Keratinocyte (primary cell): ENCODE data around the gene PLD4. TPM values are rescaled to one million over a fixed set of nuclear protein-coding genes. Genes with fewer than 3 reads are reported as not detected.

ENCODE experiments used
- DNase-seq: peaks from one replicate; pipeline ENCODE4 v3.0.0-alpha.2; 2011; ENCODE audit warnings: low read depth, missing footprints, low spot score
- FAIRE-seq: peaks from 2 replicates; lab custom pipeline; 2011; peaks lifted over from hg19 to GRCh38; lab: Jason Lieb, UNC
- H2AFZ ChIP-seq: 2 replicates; pipeline ENCODE4 v1.6.0; 2012; ENCODE audit warnings: low read length, control low read depth, inconsistent platforms; ENCODE audit not compliant: control insufficient read depth
- H3K27ac ChIP-seq: 2 replicates; pipeline ENCODE4 v1.5.1; 2011; ENCODE audit warnings: low read length; ENCODE audit not compliant: control insufficient read depth, insufficient read depth
- H3K27me3 ChIP-seq: 3 replicates; pipeline ENCODE4 v1.6.0; 2011; ENCODE audit warnings: low read length; ENCODE audit not compliant: control insufficient read depth, insufficient read depth; ENCODE audit errors: extremely low read depth
- H3K36me3 ChIP-seq, 2 experiments: 2 replicates in 1 of 2; 3 replicates in 1 of 2; pipeline ENCODE4 v1.5.1; 2011; ENCODE audit warnings: low read length in 2 of 2, mild to moderate bottlenecking in 1 of 2; ENCODE audit not compliant: control insufficient read depth in 2 of 2, insufficient read depth in 2 of 2; ENCODE audit errors: extremely low read depth in 1 of 2
- H3K4me1 ChIP-seq: 3 replicates; pipeline ENCODE4 v1.5.1; 2011; ENCODE audit warnings: low read length; ENCODE audit not compliant: control insufficient read depth, insufficient read depth; ENCODE audit errors: extremely low read depth
- H3K4me2 ChIP-seq: 3 replicates; pipeline ENCODE4 v1.6.0; 2011; ENCODE audit warnings: low read depth, low read length; ENCODE audit not compliant: control insufficient read depth, insufficient read depth; ENCODE audit errors: extremely low read depth
- H3K4me3 ChIP-seq, 3 experiments: fragments of 200-600 bp in 1 of 3; sonication (generic) in 1 of 3; 2 replicates in 2 of 3; 3 replicates in 1 of 3; pipeline ENCODE4 v1.5.1; 2011 to 2016; ENCODE audit warnings: low read length in 3 of 3, mild to moderate bottlenecking in 3 of 3, control low read depth in 2 of 3, inconsistent platforms in 1 of 3, low read depth in 1 of 3, mixed read lengths in 1 of 3, mixed run types in 1 of 3, moderate library complexity in 1 of 3; ENCODE audit not compliant: control insufficient read depth in 2 of 3, insufficient read depth in 2 of 3; ENCODE audit errors: extremely low read depth in 1 of 3
- H3K79me2 ChIP-seq: 2 replicates; pipeline ENCODE4 v1.6.0; 2012; ENCODE audit warnings: low read length; ENCODE audit not compliant: control insufficient read depth, insufficient read depth
- H3K9ac ChIP-seq: 3 replicates; pipeline ENCODE4 v1.6.0; 2011; ENCODE audit warnings: low read length; ENCODE audit not compliant: control insufficient read depth, insufficient read depth; ENCODE audit errors: extremely low read depth
- H3K9me1 ChIP-seq: 3 replicates; pipeline ENCODE4 v1.6.0; 2011; ENCODE audit warnings: low read length; ENCODE audit not compliant: control insufficient read depth, insufficient read depth; ENCODE audit errors: extremely low read depth
- H3K9me3 ChIP-seq: 2 replicates; pipeline ENCODE4 v1.5.1; 2012; ENCODE audit warnings: low read depth, low read length; ENCODE audit not compliant: control insufficient read depth
- H4K20me1 ChIP-seq: 3 replicates; pipeline ENCODE4 v1.6.0; 2011; ENCODE audit warnings: low read length; ENCODE audit not compliant: control insufficient read depth, insufficient read depth; ENCODE audit errors: extremely low read depth
- EZH2 ChIP-seq: IDR thresholded peaks from one replicate; pipeline ENCODE4 v1.6.1; 2012; ENCODE audit warnings: inconsistent platforms, mild to moderate bottlenecking, low read length, moderate library complexity
- dilution Hi-C: fragments of 300-500 bp; cut with MboI; formaldehyde crosslinking; loops from one replicate; pipeline ENCODE4 v1.7.0; 2020; ENCODE audit warnings: low sequenced_read_pairs; ENCODE audit not compliant: extremely low pct_ligation_motif_present
- polyA plus RNA-seq, 5 experiments: library from polyadenylated mRNA; depleted of rRNA in 3 of 5; stranded (reverse) in 3 of 5; stranded (forward) in 1 of 5; unstranded in 1 of 5; fragments of >200 nt; gene quantifications; 1 replicate in 1 of 5; 2 replicates in 3 of 5; 3 replicates in 1 of 5; pipeline versions ENCODE4 v1.2.1 to v1.2.3, GENCODE V29; 2011 to 2012; ENCODE audit warnings: missing spikeins in 2 of 5, low read depth in 1 of 5, low replicate concordance in 1 of 5
- TF ChIP-seq, protein P1 (sequence below), 3 experiments: IDR thresholded peaks in 1 of 3; conservative IDR thresholded peaks in 1 of 3; optimal IDR thresholded peaks in 1 of 3; 2 replicates in 2 of 3; 3 replicates in 1 of 3; pipeline versions ENCODE3 to v1.5.1; 2011; ENCODE audit warnings: low read length in 3 of 3, mild to moderate bottlenecking in 3 of 3, moderate library complexity in 2 of 3, control low read depth in 1 of 3, inconsistent platforms in 1 of 3; ENCODE audit not compliant: insufficient read depth in 2 of 3; ENCODE audit errors: extremely low read depth in 1 of 3

Gene PLD4
- polyA plus RNA-seq, 1 donor (not counting 4 experiments of a cell fraction or from before 2014, with no cell fraction given) = not detected

- H3K4me2 ChIP-seq = no peak overlapping the region
- peaks cover under 1% of the 10 kb centered on the region for H4K20me1 ChIP-seq
- no peak for TF ChIP-seq EZH2
- TF ChIP-seq, protein P1, sequence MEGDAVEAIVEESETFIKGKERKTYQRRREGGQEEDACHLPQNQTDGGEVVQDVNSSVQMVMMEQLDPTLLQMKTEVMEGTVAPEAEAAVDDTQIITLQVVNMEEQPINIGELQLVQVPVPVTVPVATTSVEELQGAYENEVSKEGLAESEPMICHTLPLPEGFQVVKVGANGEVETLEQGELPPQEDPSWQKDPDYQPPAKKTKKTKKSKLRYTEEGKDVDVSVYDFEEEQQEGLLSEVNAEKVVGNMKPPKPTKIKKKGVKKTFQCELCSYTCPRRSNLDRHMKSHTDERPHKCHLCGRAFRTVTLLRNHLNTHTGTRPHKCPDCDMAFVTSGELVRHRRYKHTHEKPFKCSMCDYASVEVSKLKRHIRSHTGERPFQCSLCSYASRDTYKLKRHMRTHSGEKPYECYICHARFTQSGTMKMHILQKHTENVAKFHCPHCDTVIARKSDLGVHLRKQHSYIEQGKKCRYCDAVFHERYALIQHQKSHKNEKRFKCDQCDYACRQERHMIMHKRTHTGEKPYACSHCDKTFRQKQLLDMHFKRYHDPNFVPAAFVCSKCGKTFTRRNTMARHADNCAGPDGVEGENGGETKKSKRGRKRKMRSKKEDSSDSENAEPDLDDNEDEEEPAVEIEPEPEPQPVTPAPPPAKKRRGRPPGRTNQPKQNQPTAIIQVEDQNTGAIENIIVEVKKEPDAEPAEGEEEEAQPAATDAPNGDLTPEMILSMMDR (optimal IDR thresholded peaks at IDR 0.05 in 1 of 3, IDR thresholded peaks at IDR 0.05 in 1 of 3, conservative IDR thresholded peaks at IDR 0.05 in 1 of 3; ENCODE audit: extremely low read depth in 1 of 3, insufficient read depth in 2 of 3, low read length in 3 of 3) = no peak
- dilution Hi-C loops = no loop called here
- FAIRE-seq = no peak
- no peaks in the 10 kb centered on the region for H3K27me3 ChIP-seq
- H3K9ac ChIP-seq = no peak overlapping the region
- H3K9me1 ChIP-seq = no peaks in the 10 kb centered on the region
- H3K27ac ChIP-seq = no peak overlapping the region
- H3K4me3 ChIP-seq = no peak overlapping the region
- no peaks in the 10 kb centered on the region for H3K79me2 ChIP-seq
- H3K9me3 ChIP-seq = no peaks in the 10 kb centered on the region
- no peak for DNase-seq
- peaks cover 15 to 21% of the 10 kb centered on the region in 2 experiments for H3K36me3 ChIP-seq
- no peak overlapping the region for H2AFZ ChIP-seq
- H3K4me1 ChIP-seq = peaks cover 3% of the 10 kb centered on the region
Observed at GRCh38 chr14:104894331-104895206, 30.1 kb upstream of the PLD4 start.

GRCh38 chr14:104895207-104895785 lies 29.4 kb upstream of the PLD4 start:
- FAIRE-seq = no peak
- H3K9me3 ChIP-seq = no peaks in the 10 kb centered on the region
- H3K4me1 ChIP-seq = peaks cover 3% of the 10 kb centered on the region
- no peaks in the 10 kb centered on the region for H3K79me2 ChIP-seq
- H3K27ac ChIP-seq = no peak overlapping the region
- H3K9ac ChIP-seq = no peak overlapping the region
- no peak overlapping the region for H3K4me2 ChIP-seq
- H3K27me3 ChIP-seq = no peaks in the 10 kb centered on the region
- H4K20me1 ChIP-seq = no peaks in the 10 kb centered on the region
- no peak for DNase-seq
- TF ChIP-seq EZH2 = no peak
- TF ChIP-seq, protein P1 (optimal IDR thresholded peaks at IDR 0.05 in 1 of 3, IDR thresholded peaks at IDR 0.05 in 1 of 3, conservative IDR thresholded peaks at IDR 0.05 in 1 of 3; ENCODE audit: extremely low read depth in 1 of 3, insufficient read depth in 2 of 3, low read length in 3 of 3) = no peak
- no peaks in the 10 kb centered on the region for H3K9me1 ChIP-seq
- H2AFZ ChIP-seq = no peak overlapping the region
- no peak overlapping the region for H3K4me3 ChIP-seq
- dilution Hi-C loops = no loop called here
- H3K36me3 ChIP-seq = peaks cover 15 to 21% of the 10 kb centered on the region in 2 experiments
